B cell (primary cell): Measurements from ENCODE around the gene PSMD5. TPM values are rescaled to one million over a fixed set of nuclear protein-coding genes. Genes with fewer than 3 reads are reported as not detected.

Experiments used
- ATAC-seq: fragments of 200-7000 bp; cut with Tn5 transposase; one replicate; pipeline ENCODE4 v1.10.0; 2021; ENCODE audit warnings: low read depth, mild to moderate bottlenecking, moderate number of reproducible peaks, moderate library complexity
- CTCF ChIA-PET: fragments of 350-600 bp; sonication (Branson Sonifier 250); formaldehyde crosslinking; loops from one replicate; lab custom pipeline; 2021; ENCODE audit warnings: antibody characterized with exemption, inconsistent platforms; lab: Charles Lee
- POLR2A ChIA-PET: fragments of 350-600 bp; sonication (Branson Sonifier 250); formaldehyde crosslinking; loops from one replicate; lab custom pipeline; 2021; ENCODE audit warnings: antibody characterized with exemption; lab: Charles Lee
- DNase-seq: peaks from one replicate; pipeline ENCODE4 v3.0.0; 2013
- H2AFZ ChIP-seq: 2 replicates; pipeline ENCODE4 v1.6.1; 2012; ENCODE audit warnings: mild to moderate bottlenecking, low read depth, low read length; ENCODE audit not compliant: insufficient read depth, poor library complexity, severe bottlenecking
- H3K27ac ChIP-seq, 2 donors: 1 replicate in 1 of 2; 2 replicates in 1 of 2; pipeline ENCODE4 v1.5.1; 2012 to 2013; ENCODE audit warnings: low read length in 2 of 2, mild to moderate bottlenecking in 2 of 2, moderate library complexity in 1 of 2
- H3K27me3 ChIP-seq, 4 experiments: fragments of 200-600 bp in 1 of 4; sonication (generic) in 1 of 4; replicated peaks in 1 of 4; 1 replicate in 2 of 4; 2 replicates in 2 of 4; pipeline versions ENCODE4 v1.6.1 to v1.7.0; 2013 to 2016; ENCODE audit warnings: low read length in 3 of 4, mild to moderate bottlenecking in 2 of 4, mixed read lengths in 1 of 4, moderate library complexity in 1 of 4; ENCODE audit not compliant: insufficient read depth in 4 of 4, control insufficient read depth in 3 of 4; ENCODE audit errors: control extremely low read depth in 1 of 4
- H3K36me3 ChIP-seq, 2 experiments: replicated peaks in 1 of 2; 1 replicate in 1 of 2; 2 replicates in 1 of 2; pipeline versions ENCODE4 v1.6.1 to v1.7.1; 2013; ENCODE audit warnings: low read length in 1 of 2; ENCODE audit not compliant: insufficient read depth in 2 of 2, control insufficient read depth in 1 of 2; ENCODE audit errors: control extremely low read depth in 1 of 2, extremely low read depth in 1 of 2
- H3K4me1 ChIP-seq, 2 donors: fragments of 200-600 bp in 1 of 2; sonication (generic) in 1 of 2; 1 replicate in 1 of 2; 2 replicates in 1 of 2; pipeline versions ENCODE4 v1.5.1 to v1.6.1; 2013 to 2017; ENCODE audit warnings: low read length in 2 of 2; ENCODE audit not compliant: control insufficient read depth in 2 of 2, insufficient read depth in 2 of 2
- H3K4me2 ChIP-seq: replicated peaks from 2 replicates; pipeline ENCODE3; 2012; ENCODE audit warnings: mild to moderate bottlenecking, low read depth, low read length; ENCODE audit not compliant: poor library complexity, severe bottlenecking
- H3K4me3 ChIP-seq, 5 experiments: fragments of 200-600 bp in 1 of 5; sonication (generic) in 1 of 5; 1 replicate in 3 of 5; 2 replicates in 2 of 5; pipeline versions ENCODE4 v1.5.1 to v1.7.0; 2011 to 2016; ENCODE audit warnings: low read length in 4 of 5, mild to moderate bottlenecking in 4 of 5, low read depth in 2 of 5, control low read depth in 1 of 5, moderate library complexity in 1 of 5; ENCODE audit not compliant: insufficient read depth in 1 of 5; ENCODE audit errors: control extremely low read depth in 1 of 5, extremely low read depth in 1 of 5
- H3K79me2 ChIP-seq: fragments of 200-600 bp; sonication (generic); one replicate; pipeline ENCODE4 v1.6.0; 2016; ENCODE audit warnings: low read length; ENCODE audit not compliant: control insufficient read depth, insufficient read depth
- H3K9ac ChIP-seq: fragments of 200-600 bp; sonication (generic); 2 replicates; pipeline ENCODE4 v1.6.1; 2017; ENCODE audit warnings: mild to moderate bottlenecking, low read length, moderate library complexity
- H3K9me3 ChIP-seq, 3 donors: one replicate each; pipeline versions ENCODE4 v1.6.1 to v1.7.1; 2013; ENCODE audit warnings: low read length in 2 of 3; ENCODE audit not compliant: control insufficient read depth in 2 of 3, insufficient read depth in 1 of 3; ENCODE audit errors: control extremely low read depth in 1 of 3
- H4K20me1 ChIP-seq: 2 replicates; pipeline ENCODE4 v1.6.0; 2012; ENCODE audit warnings: mild to moderate bottlenecking, low read length; ENCODE audit not compliant: insufficient read depth, control insufficient read depth, poor library complexity, severe bottlenecking
- H3K27ac Mint-ChIP-seq: one replicate; pipeline ENCODE4 v1.8.0; 2021; ENCODE audit warnings: mixed read lengths
- H3K27me3 Mint-ChIP-seq: one replicate; pipeline ENCODE4 v1.8.0; 2021; ENCODE audit warnings: mixed read lengths
- H3K4me1 Mint-ChIP-seq: one replicate; pipeline ENCODE4 v1.8.0; 2021; ENCODE audit warnings: mixed read lengths
- H3K4me3 Mint-ChIP-seq: one replicate; pipeline ENCODE4 v1.8.0; 2021; ENCODE audit warnings: mixed read lengths
- H3K9me3 Mint-ChIP-seq: one replicate; pipeline ENCODE4 v1.8.0; 2022; ENCODE audit warnings: mixed read lengths; ENCODE audit not compliant: insufficient read depth
- EZH2 ChIP-seq: IDR thresholded peaks from 2 replicates; pipeline ENCODE4 v1.6.1; 2012; ENCODE audit warnings: borderline replicate concordance, low read depth, mild to moderate bottlenecking, moderate library complexity, low read length; ENCODE audit not compliant: insufficient read depth, poor library complexity, severe bottlenecking
- WGBS: methylation state at CpG from one replicate; pipeline ENCODE4 v1.1.5; 2013; ENCODE audit warnings: missing lambda C conversion rate; ENCODE audit not compliant: insufficient coverage; 5-methylcytosine and 5-hydroxymethylcytosine counted together
- intact Hi-C: fragments of 100-400 bp; cut with micrococcal nuclease; formaldehyde crosslinking; loops from one replicate; pipeline ENCODE4 v1.10.0; 2022
- polyA plus RNA-seq: library from polyadenylated mRNA; depleted of rRNA; stranded (reverse); fragments of >200 nt; gene quantifications from 2 replicates; pipeline ENCODE4 v1.2.3, GENCODE V29; 2012
- total RNA-seq, 2 donors: library from RNA; stranded (reverse); fragments of 120-200 nt in 1 of 2; gene quantifications; 1 replicate in 1 of 2; 2 replicates in 1 of 2; pipeline versions ENCODE4 v1.2.3 to v1.2.4, GENCODE V29; 2013 to 2022
- TF ChIP-seq, protein P1 (sequence below): fragments of 200-600 bp; IDR thresholded peaks from one replicate; pipeline ENCODE4 v1.8.0; 2022; ENCODE audit warnings: antibody characterized with exemption, mild to moderate bottlenecking

The PSMD5 gene
- total and polyA plus RNA-seq, 2 donors (not counting 1 experiment from before 2014, with no cell fraction given): 7.4 to 25.3 TPM

DNA sequence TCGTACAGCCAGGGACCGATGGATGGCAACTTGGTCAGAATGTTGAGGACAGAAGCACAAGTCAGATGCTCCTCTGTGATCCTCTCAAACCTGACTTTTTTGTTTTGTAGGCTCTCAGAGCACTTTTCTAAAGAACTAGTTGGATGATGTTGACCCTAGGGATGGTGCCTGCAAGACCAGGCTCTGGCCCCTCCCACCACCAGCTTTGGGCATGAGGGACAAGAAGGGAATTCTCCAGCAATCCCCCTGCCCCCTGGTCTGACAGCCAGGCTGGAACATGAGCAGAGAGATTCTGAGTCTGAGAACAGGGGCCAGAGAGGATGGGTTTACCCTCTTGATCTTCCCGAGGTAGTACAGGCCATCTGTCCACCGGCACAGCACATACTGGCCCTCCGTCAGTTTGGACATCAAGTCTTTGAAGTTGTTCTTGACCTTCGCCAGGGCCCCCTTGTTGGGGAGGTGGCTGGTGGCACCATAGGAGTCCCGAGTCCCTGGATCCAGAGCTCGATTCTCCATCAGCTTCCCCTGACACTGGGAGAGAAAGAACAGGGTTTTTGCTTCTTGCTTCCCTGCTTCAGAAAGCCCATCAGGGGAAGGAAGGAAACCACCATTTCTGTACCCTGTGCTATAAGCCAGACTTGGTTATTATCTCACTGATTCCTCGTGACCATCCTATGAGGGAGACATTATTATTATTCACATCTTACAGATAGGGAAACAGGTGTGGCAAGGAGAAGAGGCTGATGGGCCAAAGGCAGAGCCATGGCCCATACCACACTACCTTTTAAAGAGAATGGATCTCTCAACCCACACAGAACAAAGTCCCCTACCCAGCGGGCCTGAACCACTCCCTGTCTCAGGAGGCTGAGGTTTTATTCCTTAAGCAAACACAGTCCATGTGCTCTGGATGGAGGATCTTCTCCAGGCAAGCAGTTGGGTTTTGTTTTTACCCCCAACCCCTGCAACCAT is 31.8 kb upstream of the PSMD5 start:
- Mint-ChIP-seq H3K4me3 (no peak overlapping the region), H3K4me1 (peaks cover 33% of the 10 kb centered on the region)

More for the DNA sequence above, 31.8 kb upstream of the PSMD5 start:
- Histone ChIP-seq H2AFZ (no peak overlapping the region), H3K36me3 (peaks cover 0 to 3% of the 10 kb centered on the region in 2 experiments), H3K27me3 (peaks cover 0 to 3% (median 0%) of the 10 kb centered on the region in 4 experiments), H3K4me3 (no peak overlapping the region), H3K9me3 (no peaks in the 10 kb centered on the region), H3K4me2 (no peak overlapping the region), H3K4me1 (peaks cover 23 to 38% of the 10 kb centered on the region in 2 donors), H3K9ac (no peak overlapping the region), H3K27ac (peak overlapping the region in 1 of 2 donors; percentile 69), H4K20me1 (no peaks in the 10 kb centered on the region), H3K79me2 (no peaks in the 10 kb centered on the region)
- ChIA-PET POLR2A (interaction anchor here (0.8 kb wide), 1 partner anchor 30 kb away, joined by 3 read pairs; no protein-coding TSS in a partner anchor), CTCF (interaction anchor here (1.3 to 8.8 kb wide), 2 partner anchors 55 to 62 kb away, joined by 4 to 81 read pairs; no protein-coding TSS in a partner anchor)
- DNase-seq: no peak
- H3K27me3 Mint-ChIP-seq: peaks cover 2% of the 10 kb centered on the region
- ATAC-seq: no peak
- WGBS: 97% methylated on average over 5 of the region's 10 CpGs
- no peaks in the 10 kb centered on the region for H3K9me3 Mint-ChIP-seq
- no peak for TF ChIP-seq EZH2
- TF ChIP-seq, protein P1, sequence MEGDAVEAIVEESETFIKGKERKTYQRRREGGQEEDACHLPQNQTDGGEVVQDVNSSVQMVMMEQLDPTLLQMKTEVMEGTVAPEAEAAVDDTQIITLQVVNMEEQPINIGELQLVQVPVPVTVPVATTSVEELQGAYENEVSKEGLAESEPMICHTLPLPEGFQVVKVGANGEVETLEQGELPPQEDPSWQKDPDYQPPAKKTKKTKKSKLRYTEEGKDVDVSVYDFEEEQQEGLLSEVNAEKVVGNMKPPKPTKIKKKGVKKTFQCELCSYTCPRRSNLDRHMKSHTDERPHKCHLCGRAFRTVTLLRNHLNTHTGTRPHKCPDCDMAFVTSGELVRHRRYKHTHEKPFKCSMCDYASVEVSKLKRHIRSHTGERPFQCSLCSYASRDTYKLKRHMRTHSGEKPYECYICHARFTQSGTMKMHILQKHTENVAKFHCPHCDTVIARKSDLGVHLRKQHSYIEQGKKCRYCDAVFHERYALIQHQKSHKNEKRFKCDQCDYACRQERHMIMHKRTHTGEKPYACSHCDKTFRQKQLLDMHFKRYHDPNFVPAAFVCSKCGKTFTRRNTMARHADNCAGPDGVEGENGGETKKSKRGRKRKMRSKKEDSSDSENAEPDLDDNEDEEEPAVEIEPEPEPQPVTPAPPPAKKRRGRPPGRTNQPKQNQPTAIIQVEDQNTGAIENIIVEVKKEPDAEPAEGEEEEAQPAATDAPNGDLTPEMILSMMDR: no peak
- intact Hi-C loops: no loop called here
- H3K27ac Mint-ChIP-seq: peak overlapping the region; percentile 59
